PFSK-1 (cell line): Measurements from ENCODE around the gene LRFN2.

Experiments
- FOXP2 ChIP-seq: optimal IDR thresholded peaks from 2 replicates; pipeline ENCODE3; 2011; ENCODE audit warnings: borderline replicate concordance, control low read depth, inconsistent platforms; ENCODE audit not compliant: insufficient read depth; ENCODE audit errors: extremely low read length, extremely low read depth
- POLR2AphosphoS5 ChIP-seq: IDR thresholded peaks from 2 replicates; pipeline ENCODE4 v1.6.1; 2012; ENCODE audit warnings: low read depth, mild to moderate bottlenecking, control low read depth, low read length, moderate library complexity
- SIN3A ChIP-seq: IDR thresholded peaks from 2 replicates; pipeline ENCODE4 v1.6.1; 2012; ENCODE audit warnings: mild to moderate bottlenecking, low read length, moderate library complexity, borderline replicate concordance; ENCODE audit not compliant: insufficient read depth
- TAF1 ChIP-seq: IDR thresholded peaks from 2 replicates; pipeline ENCODE4 v1.6.1; 2012; ENCODE audit warnings: low read length, control low read depth, borderline replicate concordance; ENCODE audit not compliant: insufficient read depth
- TF ChIP-seq, protein P1 (sequence below), 2 experiments: IDR thresholded peaks; 2 replicates each; pipeline versions ENCODE4 v1.6.1 to v1.8.0; 2011 to 2012; ENCODE audit warnings: low read depth in 2 of 2, low read length in 2 of 2, control low read depth in 1 of 2, inconsistent platforms in 1 of 2, mild to moderate bottlenecking in 1 of 2, moderate library complexity in 1 of 2; ENCODE audit not compliant: insufficient read depth in 1 of 2

The LRFN2 gene

DNA sequence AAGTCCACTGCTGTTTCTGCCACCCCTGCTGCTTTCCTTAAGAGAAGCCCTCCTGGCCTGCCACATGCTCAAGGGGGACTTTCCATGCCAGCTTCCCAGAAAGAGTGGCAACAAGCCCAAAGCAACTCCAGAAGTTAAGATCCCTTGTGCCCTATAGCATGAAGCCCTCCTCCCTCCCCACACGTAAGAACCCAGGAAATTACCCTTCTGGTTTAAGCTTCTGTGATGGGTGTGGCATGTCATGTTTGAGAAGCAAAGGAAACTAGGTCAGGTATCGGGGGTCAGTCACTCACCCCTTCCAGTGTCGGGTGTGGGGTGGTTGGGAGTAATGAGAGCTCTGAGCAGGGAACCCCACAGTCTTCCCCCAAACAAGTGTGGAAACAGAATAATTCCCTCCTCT, 196.1 kb downstream of the LRFN2 start:
- TF ChIP-seq TAF1 (no peak), FOXP2 (no peak), SIN3A (no peak), POLR2AphosphoS5 (no peak)
- TF ChIP-seq, protein P1, sequence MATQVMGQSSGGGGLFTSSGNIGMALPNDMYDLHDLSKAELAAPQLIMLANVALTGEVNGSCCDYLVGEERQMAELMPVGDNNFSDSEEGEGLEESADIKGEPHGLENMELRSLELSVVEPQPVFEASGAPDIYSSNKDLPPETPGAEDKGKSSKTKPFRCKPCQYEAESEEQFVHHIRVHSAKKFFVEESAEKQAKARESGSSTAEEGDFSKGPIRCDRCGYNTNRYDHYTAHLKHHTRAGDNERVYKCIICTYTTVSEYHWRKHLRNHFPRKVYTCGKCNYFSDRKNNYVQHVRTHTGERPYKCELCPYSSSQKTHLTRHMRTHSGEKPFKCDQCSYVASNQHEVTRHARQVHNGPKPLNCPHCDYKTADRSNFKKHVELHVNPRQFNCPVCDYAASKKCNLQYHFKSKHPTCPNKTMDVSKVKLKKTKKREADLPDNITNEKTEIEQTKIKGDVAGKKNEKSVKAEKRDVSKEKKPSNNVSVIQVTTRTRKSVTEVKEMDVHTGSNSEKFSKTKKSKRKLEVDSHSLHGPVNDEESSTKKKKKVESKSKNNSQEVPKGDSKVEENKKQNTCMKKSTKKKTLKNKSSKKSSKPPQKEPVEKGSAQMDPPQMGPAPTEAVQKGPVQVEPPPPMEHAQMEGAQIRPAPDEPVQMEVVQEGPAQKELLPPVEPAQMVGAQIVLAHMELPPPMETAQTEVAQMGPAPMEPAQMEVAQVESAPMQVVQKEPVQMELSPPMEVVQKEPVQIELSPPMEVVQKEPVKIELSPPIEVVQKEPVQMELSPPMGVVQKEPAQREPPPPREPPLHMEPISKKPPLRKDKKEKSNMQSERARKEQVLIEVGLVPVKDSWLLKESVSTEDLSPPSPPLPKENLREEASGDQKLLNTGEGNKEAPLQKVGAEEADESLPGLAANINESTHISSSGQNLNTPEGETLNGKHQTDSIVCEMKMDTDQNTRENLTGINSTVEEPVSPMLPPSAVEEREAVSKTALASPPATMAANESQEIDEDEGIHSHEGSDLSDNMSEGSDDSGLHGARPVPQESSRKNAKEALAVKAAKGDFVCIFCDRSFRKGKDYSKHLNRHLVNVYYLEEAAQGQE (IDR thresholded peaks at IDR 0.05; ENCODE audit: insufficient read depth in 1 of 2, low read depth in 2 of 2, low read length in 2 of 2): no peak

- no peak for TF ChIP-seq SIN3A
- TF ChIP-seq TAF1: no peak
- TF ChIP-seq, protein P1 (IDR thresholded peaks at IDR 0.05; ENCODE audit: insufficient read depth in 1 of 2, low read depth in 2 of 2, low read length in 2 of 2): no peak
- no peak for TF ChIP-seq FOXP2
- TF ChIP-seq POLR2AphosphoS5: no peak
Observed at GRCh38 chr6:40390144-40390800, 196.9 kb downstream of the LRFN2 start.

GRCh38 chr6:40389254-40389653, 197.9 kb downstream of the LRFN2 start:
- TF ChIP-seq, protein P1 (IDR thresholded peaks at IDR 0.05; ENCODE audit: insufficient read depth in 1 of 2, low read depth in 2 of 2, low read length in 2 of 2): no peak
- no peak for TF ChIP-seq FOXP2
- no peak for TF ChIP-seq TAF1
- no peak for TF ChIP-seq SIN3A
- no peak for TF ChIP-seq POLR2AphosphoS5

DNA sequence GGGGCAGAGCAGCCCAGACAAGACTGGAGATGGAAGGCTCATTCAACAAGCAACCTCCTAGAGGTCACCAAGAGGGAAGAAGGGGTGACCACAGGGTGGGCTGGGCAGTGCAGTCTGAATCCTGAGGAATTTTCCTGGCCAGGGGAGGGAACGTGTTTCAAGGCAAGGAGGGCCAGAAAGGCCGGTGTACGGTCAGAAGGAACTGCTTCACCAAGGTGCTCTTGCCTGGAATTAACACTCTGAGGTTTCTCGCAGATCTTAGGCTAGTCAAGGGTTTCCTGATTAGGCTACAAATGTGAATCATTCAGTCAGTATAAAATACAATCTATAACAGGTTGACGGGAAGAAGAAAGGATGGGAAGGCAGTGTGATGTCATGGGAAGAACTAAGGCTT, 199.3 kb downstream of the LRFN2 start:
- TF ChIP-seq SIN3A: no peak
- no peak for TF ChIP-seq POLR2AphosphoS5
- no peak for TF ChIP-seq FOXP2
- no peak for TF ChIP-seq TAF1
- TF ChIP-seq, protein P1 (IDR thresholded peaks at IDR 0.05; ENCODE audit: insufficient read depth in 1 of 2, low read depth in 2 of 2, low read length in 2 of 2): no peak
